OCI-LY3 (cell line): ENCODE results near the gene CDC42SE1.

Experiments
- CTCF ChIP-seq: fragments of 200-600, 300-600 bp; sonication (generic); IDR thresholded peaks from 2 replicates; pipeline ENCODE4 v1.5.1; 2014; ENCODE audit warnings: antibody characterized with exemption, low read length, low read depth
- EZH2phosphoT487 ChIP-seq: fragments of 200-600 bp; shearing (Covaris generic); IDR thresholded peaks from 2 replicates; pipeline ENCODE4 v1.6.1; 2018; ENCODE audit warnings: antibody characterized with exemption, mixed run types, low read depth

DNA sequence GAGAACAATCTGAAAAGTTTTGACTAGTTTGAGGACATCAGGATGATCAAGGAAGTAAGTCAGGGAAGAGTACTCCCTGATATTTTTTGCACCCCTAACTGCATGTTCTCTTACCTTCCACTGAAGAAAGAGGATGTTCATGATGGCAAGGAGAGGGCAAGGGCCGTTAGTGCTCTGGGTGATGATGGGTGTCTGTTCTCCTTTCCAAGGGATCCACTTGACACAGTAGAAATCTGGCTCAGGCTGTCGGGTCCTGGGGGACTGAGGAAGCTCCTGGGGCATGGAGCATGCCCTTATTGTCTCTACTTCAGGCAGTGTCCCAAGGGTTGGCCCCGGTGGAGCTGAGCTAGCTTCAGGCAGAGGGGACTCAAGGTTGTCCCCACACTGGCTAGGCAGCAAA is 57.4 kb downstream of the CDC42SE1 start:
- TF ChIP-seq CTCF (no peak), EZH2phosphoT487 (no peak)
